ENCODE measurements around the gene CRYBB3.
"Not testable (repeated sequence)": the region's sequence is repeated elsewhere in the genome, so short reads cannot be mapped to it uniquely, and the experiment has no call there.

The CRYBB3 gene

DNA sequence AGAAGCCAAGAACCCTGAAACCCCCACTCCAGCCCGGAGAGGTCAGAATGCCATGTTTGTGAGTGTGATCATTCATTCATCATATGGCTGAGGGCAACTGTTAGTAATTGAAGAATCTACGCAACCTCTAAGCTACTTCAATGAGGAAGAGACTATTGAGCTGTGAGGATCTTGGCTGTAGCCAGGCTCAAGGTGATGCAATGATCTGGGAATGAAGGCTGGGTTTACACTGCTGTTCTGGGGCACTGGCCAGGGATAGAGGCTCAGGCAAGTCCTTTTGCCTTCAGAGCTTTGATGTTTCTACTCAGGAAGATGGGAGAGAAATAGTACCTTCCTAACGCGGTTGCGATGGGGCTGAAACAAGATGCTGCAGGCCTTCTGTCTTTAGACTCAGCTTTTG lies 32.6 kb downstream of the CRYBB3 start:
- TF ChIP-seq, protein P1, sequence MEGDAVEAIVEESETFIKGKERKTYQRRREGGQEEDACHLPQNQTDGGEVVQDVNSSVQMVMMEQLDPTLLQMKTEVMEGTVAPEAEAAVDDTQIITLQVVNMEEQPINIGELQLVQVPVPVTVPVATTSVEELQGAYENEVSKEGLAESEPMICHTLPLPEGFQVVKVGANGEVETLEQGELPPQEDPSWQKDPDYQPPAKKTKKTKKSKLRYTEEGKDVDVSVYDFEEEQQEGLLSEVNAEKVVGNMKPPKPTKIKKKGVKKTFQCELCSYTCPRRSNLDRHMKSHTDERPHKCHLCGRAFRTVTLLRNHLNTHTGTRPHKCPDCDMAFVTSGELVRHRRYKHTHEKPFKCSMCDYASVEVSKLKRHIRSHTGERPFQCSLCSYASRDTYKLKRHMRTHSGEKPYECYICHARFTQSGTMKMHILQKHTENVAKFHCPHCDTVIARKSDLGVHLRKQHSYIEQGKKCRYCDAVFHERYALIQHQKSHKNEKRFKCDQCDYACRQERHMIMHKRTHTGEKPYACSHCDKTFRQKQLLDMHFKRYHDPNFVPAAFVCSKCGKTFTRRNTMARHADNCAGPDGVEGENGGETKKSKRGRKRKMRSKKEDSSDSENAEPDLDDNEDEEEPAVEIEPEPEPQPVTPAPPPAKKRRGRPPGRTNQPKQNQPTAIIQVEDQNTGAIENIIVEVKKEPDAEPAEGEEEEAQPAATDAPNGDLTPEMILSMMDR (IDR thresholded peaks at IDR 0.05; ENCODE audit: control insufficient read depth, extremely low read depth, insufficient read depth): no peak
- no peak overlapping the region for H3K4me3 ChIP-seq (ENCODE audit: low read depth, low read length)
- DNase-seq (ENCODE audit: low read depth): no peak

DNA sequence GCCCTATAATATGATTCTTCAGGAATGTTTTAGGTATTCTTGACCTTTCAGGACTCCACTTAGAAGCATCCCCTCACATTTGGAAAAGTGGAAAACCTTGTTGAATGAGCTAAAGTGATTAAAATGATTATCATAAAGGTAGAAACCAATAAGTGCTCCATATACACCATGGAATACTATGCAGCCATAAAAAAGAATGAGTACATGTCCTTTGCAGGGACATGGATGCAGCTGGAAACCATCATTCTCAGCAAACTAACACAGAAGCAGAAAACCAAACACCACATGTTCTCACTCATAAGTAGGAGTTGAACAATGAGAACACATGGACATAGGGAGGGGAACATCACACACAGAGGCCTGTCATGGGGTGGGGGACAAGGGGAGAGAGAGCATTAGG lies 34.0 kb downstream of the CRYBB3 start:
- DNase-seq (ENCODE audit: low read depth); H3K4me3 ChIP-seq (ENCODE audit: low read depth, low read length): not testable (repeated sequence)

DNA sequence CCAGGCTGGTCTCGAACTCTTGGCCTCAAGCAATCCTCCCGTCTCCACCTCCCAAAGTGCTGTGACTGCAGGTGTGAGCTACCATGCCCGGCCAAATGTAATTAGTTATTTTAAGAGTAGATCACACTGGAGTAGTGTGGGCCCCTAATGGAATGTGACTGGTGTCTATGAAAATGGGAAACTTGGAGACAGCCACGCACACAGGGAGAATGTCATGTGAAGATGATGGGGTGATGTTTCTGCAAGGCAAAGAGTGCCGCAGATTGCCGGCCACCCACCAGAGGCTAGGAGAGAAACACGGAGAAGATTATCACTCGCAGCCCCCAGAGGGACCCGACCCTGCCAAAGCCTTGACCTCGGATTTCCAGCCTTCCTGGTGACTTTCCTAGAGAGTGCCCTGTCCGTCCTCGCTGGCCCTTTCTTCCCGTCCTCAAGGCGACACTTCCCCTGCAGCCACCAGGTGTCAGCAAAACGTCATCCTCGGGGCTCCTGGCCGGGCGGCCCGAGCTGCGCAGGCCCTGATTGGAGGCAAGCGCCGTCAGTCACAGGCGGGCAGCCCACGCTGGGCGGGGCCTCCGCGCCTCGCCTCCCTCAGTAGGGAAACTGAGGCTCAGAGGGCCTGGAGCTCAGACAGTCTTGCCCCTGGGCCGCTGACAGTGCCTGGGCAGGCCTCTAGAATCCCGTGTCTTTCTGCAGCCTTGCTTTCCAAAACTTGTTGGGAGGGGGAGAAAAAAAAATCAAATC lies 36.1 kb downstream of the CRYBB3 start:
- DNase-seq (ENCODE audit: low read depth): peak; percentile 50
- peak overlapping the region; percentile 21; the same call in 1 of the 2 replicates for H3K4me3 ChIP-seq (ENCODE audit: low read depth, low read length)
- TF ChIP-seq, protein P1 (IDR thresholded peaks at IDR 0.05; ENCODE audit: control insufficient read depth, extremely low read depth, insufficient read depth): peak; percentile 95

DNA sequence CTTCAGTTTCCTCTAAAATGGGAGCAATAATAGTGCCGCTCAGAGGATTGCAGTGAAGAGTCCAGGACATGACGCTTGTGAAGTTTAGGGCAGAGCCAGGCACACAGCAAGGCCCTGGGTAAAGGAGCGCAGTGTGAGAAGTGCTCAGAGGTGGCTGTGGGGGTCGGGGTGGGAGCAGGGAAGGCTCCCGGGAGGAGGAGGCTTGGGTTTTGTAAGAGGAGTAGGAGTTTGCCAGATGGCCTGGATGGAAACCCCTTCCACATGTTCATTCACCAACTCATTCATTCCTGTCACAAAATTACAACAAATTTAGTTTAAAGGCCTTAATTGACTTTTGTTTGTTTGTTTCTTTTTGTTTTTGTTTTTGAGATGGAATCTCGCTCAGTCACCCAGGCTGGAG lies 36.8 kb downstream of the CRYBB3 start:
- no peak for DNase-seq (ENCODE audit: low read depth)
- TF ChIP-seq, protein P1 (IDR thresholded peaks at IDR 0.05; ENCODE audit: control insufficient read depth, extremely low read depth, insufficient read depth): no peak
- no peak overlapping the region; the same call in 1 of the 2 replicates for H3K4me3 ChIP-seq (ENCODE audit: low read depth, low read length)

DNA sequence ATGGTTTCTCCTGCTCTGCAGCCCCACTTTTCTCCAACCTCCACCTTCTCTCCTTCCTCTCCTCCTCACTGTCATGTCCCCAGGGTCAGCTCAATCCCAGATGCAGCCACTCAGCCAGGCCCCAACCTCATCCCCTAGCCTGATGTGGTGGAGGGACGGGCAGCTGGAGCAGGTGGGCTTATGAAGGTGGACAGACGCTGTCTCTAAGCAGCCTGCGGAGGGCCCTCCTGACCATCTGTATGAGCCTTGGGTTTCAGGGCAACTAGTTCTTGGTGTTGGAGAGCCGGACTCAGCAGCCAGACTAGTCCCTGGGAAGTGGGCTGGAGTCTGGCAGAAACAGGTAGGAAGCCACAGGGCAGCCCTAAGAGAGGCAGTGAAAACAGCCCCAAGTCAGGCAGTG lies 37.8 kb downstream of the CRYBB3 start:
- DNase-seq (ENCODE audit: low read depth): no peak
- TF ChIP-seq, protein P1 (IDR thresholded peaks at IDR 0.05; ENCODE audit: control insufficient read depth, extremely low read depth, insufficient read depth): no peak

DNA sequence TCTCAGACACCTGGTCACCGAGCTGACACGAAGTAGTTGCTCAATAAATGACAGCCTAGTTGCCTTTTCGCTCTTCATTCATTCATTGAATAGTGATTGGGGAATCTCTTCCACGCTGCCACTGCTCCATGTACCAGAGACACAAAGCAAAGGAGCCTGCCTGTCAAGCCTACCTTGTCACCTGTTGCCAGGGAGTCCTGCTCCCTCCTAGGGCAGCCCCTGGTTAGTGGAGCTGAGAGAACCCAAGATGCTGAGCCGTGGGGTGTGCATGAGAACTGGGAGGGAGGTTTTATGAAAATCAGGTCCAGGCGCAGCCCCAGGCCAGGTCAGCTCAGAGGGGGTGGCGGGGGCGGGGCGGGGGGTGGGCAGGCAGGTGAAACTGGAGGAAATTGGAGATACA lies 38.4 kb downstream of the CRYBB3 start:
- not testable (repeated sequence) for DNase-seq (ENCODE audit: low read depth)

More for the DNA sequence above, 37.8 kb downstream of the CRYBB3 start:
- no peak overlapping the region for H3K4me3 ChIP-seq (ENCODE audit: low read depth, low read length)

DNA sequence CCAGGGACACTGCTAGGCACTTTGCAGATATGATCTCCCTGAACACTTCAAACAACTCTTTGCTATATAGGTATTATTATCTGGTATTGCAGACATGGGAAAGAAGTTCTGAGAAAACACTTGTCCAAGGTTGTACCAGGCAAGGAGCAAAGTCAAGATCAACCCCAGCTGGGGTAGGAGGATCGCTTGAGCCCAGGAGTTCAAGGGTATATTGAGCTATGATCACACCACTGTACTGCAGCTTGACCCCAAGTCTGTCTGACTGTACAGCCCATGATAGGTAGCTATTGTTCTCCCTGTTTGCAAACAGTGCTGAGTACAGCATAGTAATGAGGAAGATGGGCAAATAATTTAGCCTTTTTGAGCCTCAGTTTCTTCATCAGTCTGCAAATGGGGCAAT lies 55.5 kb downstream of the CRYBB3 start:
- H3K4me3 ChIP-seq (ENCODE audit: low read depth, low read length); DNase-seq (ENCODE audit: low read depth): not testable (repeated sequence)

More for the DNA sequence above, 38.4 kb downstream of the CRYBB3 start:
- H3K4me3 ChIP-seq (ENCODE audit: low read depth, low read length): not testable (repeated sequence)
